NT2/D1 (cell line): ENCODE results near the gene PNPLA7.

Experiments
- SUZ12 ChIP-seq: IDR thresholded peaks from 2 replicates; pipeline ENCODE4 v1.6.1; 2011; ENCODE audit not compliant: insufficient read length, insufficient read depth; ENCODE audit errors: extremely low read depth
- YY1 ChIP-seq: IDR thresholded peaks from 2 replicates; pipeline ENCODE4 v1.6.1; 2011; ENCODE audit not compliant: insufficient read length, insufficient read depth

GRCh38 chr9:137467896-137468295 is 82.3 kb downstream of the PNPLA7 start:
- no peak for TF ChIP-seq SUZ12
- TF ChIP-seq YY1, result no peak
